ENCODE data around the gene ADGRG4. TPM values are rescaled to one million over a fixed set of nuclear protein-coding genes. Genes with fewer than 3 reads are reported as not detected.
A peak's percentile ranks its signal among the peaks of the same experiment; 100 is the strongest.

The ADGRG4 gene
- total RNA-seq, 6 experiments from 2014 or later, result 0.05 TPM; not detected in 5

GRCh38 chrX:136386173-136386572, 85.4 kb downstream of the ADGRG4 start:
- no peaks in the 10 kb centered on the region for H3K9me3 Mint-ChIP-seq
- DNase-seq, result no peak
- no peak overlapping the region for H3K27ac Mint-ChIP-seq
- H3K36me3 Mint-ChIP-seq (ENCODE audit: low read depth), result no peaks in the 10 kb centered on the region
- H3K4me1 Mint-ChIP-seq (ENCODE audit: low read depth), result no peaks in the 10 kb centered on the region
- H3K27me3 Mint-ChIP-seq (ENCODE audit: insufficient read depth), result peaks cover 21% of the 10 kb centered on the region
- H3K4me3 Mint-ChIP-seq, result no peak overlapping the region
- no peak for TF ChIP-seq CTCF (IDR thresholded peaks at IDR 0.05)

GRCh38 chrX:136386826-136387225, 86.1 kb downstream of the ADGRG4 start:
- no peak for DNase-seq
- Mint-ChIP-seq H3K27me3 (ENCODE audit: insufficient read depth) (peaks cover 18% of the 10 kb centered on the region), H3K4me3 (no peak overlapping the region), H3K4me1 (ENCODE audit: low read depth) (no peaks in the 10 kb centered on the region), H3K27ac (no peak overlapping the region), H3K36me3 (ENCODE audit: low read depth) (no peaks in the 10 kb centered on the region), H3K9me3 (no peaks in the 10 kb centered on the region)
- no peak for TF ChIP-seq CTCF (IDR thresholded peaks at IDR 0.05)

GRCh38 chrX:136387951-136388502, 87.3 kb downstream of the ADGRG4 start:
- TF ChIP-seq CTCF (IDR thresholded peaks at IDR 0.05), result no peak
- H3K36me3 Mint-ChIP-seq (ENCODE audit: low read depth), result no peaks in the 10 kb centered on the region
- H3K9me3 Mint-ChIP-seq, result no peaks in the 10 kb centered on the region
- H3K4me1 Mint-ChIP-seq (ENCODE audit: low read depth), result no peaks in the 10 kb centered on the region
- H3K27ac Mint-ChIP-seq, result no peak overlapping the region
- DNase-seq, result no peak
- peaks cover 11% of the 10 kb centered on the region for H3K27me3 Mint-ChIP-seq (ENCODE audit: insufficient read depth)
- H3K4me3 Mint-ChIP-seq, result no peak overlapping the region

GRCh38 chrX:136390921-136391320, 90.2 kb downstream of the ADGRG4 start:
- no peak overlapping the region for H3K27ac Mint-ChIP-seq
- H3K9me3 Mint-ChIP-seq, result no peaks in the 10 kb centered on the region
- TF ChIP-seq CTCF (IDR thresholded peaks at IDR 0.05), result no peak
- H3K36me3 Mint-ChIP-seq (ENCODE audit: low read depth), result no peaks in the 10 kb centered on the region
- H3K4me1 Mint-ChIP-seq (ENCODE audit: low read depth), result peaks cover 10% of the 10 kb centered on the region
- no peak overlapping the region for H3K4me3 Mint-ChIP-seq
- peaks cover 11% of the 10 kb centered on the region for H3K27me3 Mint-ChIP-seq (ENCODE audit: insufficient read depth)
- no peak for DNase-seq

GRCh38 chrX:136395271-136395670, 94.5 kb downstream of the ADGRG4 start:
- H3K4me1 Mint-ChIP-seq (ENCODE audit: low read depth), result peaks cover 10% of the 10 kb centered on the region
- H3K9me3 Mint-ChIP-seq, result no peaks in the 10 kb centered on the region
- no peak for TF ChIP-seq CTCF (IDR thresholded peaks at IDR 0.05)
- H3K4me3 Mint-ChIP-seq, result no peak overlapping the region
- H3K27me3 Mint-ChIP-seq (ENCODE audit: insufficient read depth), result peaks cover 2% of the 10 kb centered on the region
- no peak overlapping the region for H3K27ac Mint-ChIP-seq
- DNase-seq, result peak; percentile 4
- no peaks in the 10 kb centered on the region for H3K36me3 Mint-ChIP-seq (ENCODE audit: low read depth)

GRCh38 chrX:136397001-136397400, 96.2 kb downstream of the ADGRG4 start:
- Mint-ChIP-seq H3K27ac (no peak overlapping the region), H3K4me1 (ENCODE audit: low read depth) (peaks cover 10% of the 10 kb centered on the region), H3K9me3 (no peaks in the 10 kb centered on the region), H3K36me3 (ENCODE audit: low read depth) (no peaks in the 10 kb centered on the region), H3K27me3 (ENCODE audit: insufficient read depth) (no peaks in the 10 kb centered on the region), H3K4me3 (no peak overlapping the region)
- TF ChIP-seq CTCF (IDR thresholded peaks at IDR 0.05), result no peak
- no peak for DNase-seq

Data from HFFc6 (cell line).